HEK293 (cell line): Measurements from ENCODE around the gene DOCK1.

Source experiments
- CTCF ChIA-PET: fragments of 350-600 bp; formaldehyde crosslinking; extraction: SDS; loops from one replicate; lab custom pipeline; 2021; ENCODE audit warnings: antibody characterized with exemption; lab: Yijun Ruan, JAX
- POLR2A ChIA-PET: fragments of 300-600 bp; formaldehyde crosslinking; extraction: SDS; loops from one replicate; lab custom pipeline; 2020; ENCODE audit warnings: antibody characterized with exemption, inconsistent platforms; lab: Yijun Ruan, JAX
- H3K27ac ChIP-seq: fragments of 200-500 bp; sonication (Bioruptor generic); 2 replicates; pipeline ENCODE4 v1.5.1; 2014; ENCODE audit warnings: low read depth, low read length, control low read depth, inconsistent platforms; ENCODE audit errors: extremely low read depth
- H3K36me3 ChIP-seq, 2 experiments: fragments of 200-500 bp in 1 of 2; sonication (Bioruptor generic) in 1 of 2; 1 replicate in 1 of 2; 2 replicates in 1 of 2; pipeline ENCODE4 v1.5.1; 2014 to 2017; ENCODE audit warnings: inconsistent platforms in 2 of 2, low read length in 2 of 2; ENCODE audit not compliant: control insufficient read depth in 2 of 2, insufficient read depth in 1 of 2
- H3K4me1 ChIP-seq: fragments of 200-500 bp; sonication (Bioruptor generic); 2 replicates; pipeline ENCODE4 v1.5.1; 2014; ENCODE audit warnings: mild to moderate bottlenecking, low read length, inconsistent platforms; ENCODE audit not compliant: control insufficient read depth, insufficient read depth
- H3K4me3 ChIP-seq: 2 replicates; pipeline ENCODE4 v1.5.1; 2011; ENCODE audit warnings: low read depth, mild to moderate bottlenecking, control low read depth, low read length, moderate library complexity
- H3K9me3 ChIP-seq: fragments of 200-500 bp; sonication (Bioruptor generic); 2 replicates; pipeline ENCODE4 v1.5.1; 2014; ENCODE audit warnings: low read depth, low read length, inconsistent platforms; ENCODE audit not compliant: control insufficient read depth, insufficient read depth
- MZF1 ChIP-seq: fragments of 450-650 bp; formaldehyde crosslinking; IDR thresholded peaks from 2 replicates; pipeline ENCODE4 v1.5.1; 2017; ENCODE audit warnings: missing biosample characterization, missing genetic modification characterization, borderline replicate concordance
- SP3 ChIP-seq: fragments of 450-650 bp; formaldehyde crosslinking; IDR thresholded peaks from 2 replicates; pipeline ENCODE4 v1.5.1; 2016; ENCODE audit warnings: missing biosample characterization, missing genetic modification characterization
- YY2 ChIP-seq: fragments of 450-650 bp; formaldehyde crosslinking; IDR thresholded peaks from 2 replicates; pipeline ENCODE4 v1.5.1; 2016; ENCODE audit warnings: missing biosample characterization, missing genetic modification characterization
- ZBTB10 ChIP-seq: fragments of 450-650 bp; formaldehyde crosslinking; IDR thresholded peaks from 2 replicates; pipeline ENCODE4 v1.5.1; 2016; ENCODE audit warnings: missing biosample characterization, missing genetic modification characterization
- ZNF19 ChIP-seq: fragments of 450-650 bp; formaldehyde crosslinking; IDR thresholded peaks from 2 replicates; pipeline ENCODE4; 2016; ENCODE audit warnings: missing biosample characterization, missing genetic modification characterization, low read depth
- ZNF214 ChIP-seq: fragments of 450-650 bp; formaldehyde crosslinking; IDR thresholded peaks from 2 replicates; pipeline ENCODE4 v1.5.1; 2017; ENCODE audit warnings: missing biosample characterization, mild to moderate bottlenecking, missing genetic modification characterization, borderline replicate concordance
- ZNF341 ChIP-seq: fragments of 450-650 bp; formaldehyde crosslinking; IDR thresholded peaks from 2 replicates; pipeline ENCODE4; 2016; ENCODE audit warnings: low read depth, missing biosample characterization, missing genetic modification characterization
- ZNF366 ChIP-seq: fragments of 450-650 bp; formaldehyde crosslinking; conservative IDR thresholded peaks from 2 replicates; pipeline ENCODE4 v1.5.1; 2016; ENCODE audit warnings: missing biosample characterization, missing genetic modification characterization
- ZNF426 ChIP-seq: fragments of 450-650 bp; formaldehyde crosslinking; IDR thresholded peaks from 2 replicates; pipeline ENCODE4 v1.5.1; 2017; ENCODE audit warnings: missing biosample characterization, missing genetic modification characterization, mild to moderate bottlenecking, inconsistent platforms, moderate library complexity
- ZNF530 ChIP-seq: fragments of 450-650 bp; formaldehyde crosslinking; IDR thresholded peaks from 2 replicates; pipeline ENCODE4 v1.5.1; 2016; ENCODE audit warnings: low read depth, missing biosample characterization, missing genetic modification characterization
- ZNF776 ChIP-seq: fragments of 450-650 bp; formaldehyde crosslinking; IDR thresholded peaks from 2 replicates; pipeline ENCODE4 v1.5.0; 2017; ENCODE audit warnings: missing biosample characterization, missing genetic modification characterization, borderline replicate concordance
- TF ChIP-seq, protein P1 (sequence below): fragments of 450-650 bp; formaldehyde crosslinking; IDR thresholded peaks from 2 replicates; pipeline ENCODE4 v1.5.1; 2017; ENCODE audit warnings: missing biosample characterization, missing genetic modification characterization
- TF ChIP-seq, protein P2 (sequence below): fragments of 450-650 bp; formaldehyde crosslinking; IDR thresholded peaks from 2 replicates; pipeline ENCODE4 v1.5.1; 2016; ENCODE audit warnings: missing biosample characterization, missing genetic modification characterization, low read depth
- TF ChIP-seq, protein P3 (sequence below): fragments of 450-650 bp; formaldehyde crosslinking; IDR thresholded peaks from 2 replicates; pipeline ENCODE4 v1.5.1; 2016; ENCODE audit warnings: missing biosample characterization, missing genetic modification characterization
- TF ChIP-seq, protein P4 (sequence below): fragments of 450-650 bp; formaldehyde crosslinking; IDR thresholded peaks from 2 replicates; pipeline ENCODE4 v1.5.1; 2017; ENCODE audit warnings: missing biosample characterization, missing genetic modification characterization
- TF ChIP-seq, protein P5 (sequence below): fragments of 450-650 bp; formaldehyde crosslinking; IDR thresholded peaks from 2 replicates; pipeline ENCODE4 v1.5.1; 2016; ENCODE audit warnings: missing biosample characterization, missing genetic modification characterization
- TF ChIP-seq, protein P6 (sequence below): fragments of 450-650 bp; formaldehyde crosslinking; IDR thresholded peaks from 2 replicates; pipeline ENCODE4 v1.5.1; 2016; ENCODE audit warnings: missing biosample characterization, missing genetic modification characterization

Gene DOCK1

GRCh38 chr10:127385066-127385465, 479.8 kb downstream of the DOCK1 start:
- no peak overlapping the region for H3K4me3 ChIP-seq
- H3K27ac ChIP-seq: no peak overlapping the region
- H3K36me3 ChIP-seq: peaks cover 0 to 20% of the 10 kb centered on the region in 2 experiments; a peak in 1 of 3 replicates
- ChIA-PET POLR2A (no interaction called here), CTCF (interaction anchor here (0.7 kb wide), 1 partner anchor 1176 kb away, joined by 3 read pairs; no protein-coding TSS in a partner anchor)
- H3K4me1 ChIP-seq: no peaks in the 10 kb centered on the region
- no peak for TF ChIP-seq YY2 (tag by site-specific recombination)
- no peak for TF ChIP-seq ZNF19 (tag by site-specific recombination)
- TF ChIP-seq, protein P1, sequence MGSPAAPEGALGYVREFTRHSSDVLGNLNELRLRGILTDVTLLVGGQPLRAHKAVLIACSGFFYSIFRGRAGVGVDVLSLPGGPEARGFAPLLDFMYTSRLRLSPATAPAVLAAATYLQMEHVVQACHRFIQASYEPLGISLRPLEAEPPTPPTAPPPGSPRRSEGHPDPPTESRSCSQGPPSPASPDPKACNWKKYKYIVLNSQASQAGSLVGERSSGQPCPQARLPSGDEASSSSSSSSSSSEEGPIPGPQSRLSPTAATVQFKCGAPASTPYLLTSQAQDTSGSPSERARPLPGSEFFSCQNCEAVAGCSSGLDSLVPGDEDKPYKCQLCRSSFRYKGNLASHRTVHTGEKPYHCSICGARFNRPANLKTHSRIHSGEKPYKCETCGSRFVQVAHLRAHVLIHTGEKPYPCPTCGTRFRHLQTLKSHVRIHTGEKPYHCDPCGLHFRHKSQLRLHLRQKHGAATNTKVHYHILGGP: no peak
- TF ChIP-seq ZNF776 (tag by site-specific recombination): no peak
- TF ChIP-seq ZNF426 (tag by site-specific recombination): no peak
- TF ChIP-seq, protein P2, sequence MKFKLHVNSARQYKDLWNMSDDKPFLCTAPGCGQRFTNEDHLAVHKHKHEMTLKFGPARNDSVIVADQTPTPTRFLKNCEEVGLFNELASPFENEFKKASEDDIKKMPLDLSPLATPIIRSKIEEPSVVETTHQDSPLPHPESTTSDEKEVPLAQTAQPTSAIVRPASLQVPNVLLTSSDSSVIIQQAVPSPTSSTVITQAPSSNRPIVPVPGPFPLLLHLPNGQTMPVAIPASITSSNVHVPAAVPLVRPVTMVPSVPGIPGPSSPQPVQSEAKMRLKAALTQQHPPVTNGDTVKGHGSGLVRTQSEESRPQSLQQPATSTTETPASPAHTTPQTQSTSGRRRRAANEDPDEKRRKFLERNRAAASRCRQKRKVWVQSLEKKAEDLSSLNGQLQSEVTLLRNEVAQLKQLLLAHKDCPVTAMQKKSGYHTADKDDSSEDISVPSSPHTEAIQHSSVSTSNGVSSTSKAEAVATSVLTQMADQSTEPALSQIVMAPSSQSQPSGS (tag by site-specific recombination): no peak
- TF ChIP-seq ZBTB10: no peak
- TF ChIP-seq ZNF366 (tag by site-specific recombination): no peak
- H3K9me3 ChIP-seq: no peaks in the 10 kb centered on the region

- no peak overlapping the region for H3K4me3 ChIP-seq
- CTCF ChIA-PET: no interaction called here
- H3K9me3 ChIP-seq: no peaks in the 10 kb centered on the region
- TF ChIP-seq ZNF214 (tag by site-specific recombination) (no peak), ZNF530 (no peak), ZNF341 (tag by site-specific recombination) (no peak), SP3 (no peak), MZF1 (tag by site-specific recombination) (no peak)
- TF ChIP-seq, protein P3, sequence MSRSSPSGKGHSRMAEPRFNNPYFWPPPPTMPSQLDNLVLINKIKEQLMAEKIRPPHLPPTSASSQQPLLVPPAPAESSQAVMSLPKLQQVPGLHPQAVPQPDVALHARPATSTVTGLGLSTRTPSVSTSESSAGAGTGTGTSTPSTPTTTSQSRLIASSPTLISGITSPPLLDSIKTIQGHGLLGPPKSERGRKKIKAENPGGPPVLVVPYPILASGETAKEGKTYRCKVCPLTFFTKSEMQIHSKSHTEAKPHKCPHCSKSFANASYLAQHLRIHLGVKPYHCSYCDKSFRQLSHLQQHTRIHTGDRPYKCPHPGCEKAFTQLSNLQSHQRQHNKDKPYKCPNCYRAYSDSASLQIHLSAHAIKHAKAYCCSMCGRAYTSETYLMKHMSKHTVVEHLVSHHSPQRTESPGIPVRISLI (tag by site-specific recombination): no peak
- TF ChIP-seq, protein P4, sequence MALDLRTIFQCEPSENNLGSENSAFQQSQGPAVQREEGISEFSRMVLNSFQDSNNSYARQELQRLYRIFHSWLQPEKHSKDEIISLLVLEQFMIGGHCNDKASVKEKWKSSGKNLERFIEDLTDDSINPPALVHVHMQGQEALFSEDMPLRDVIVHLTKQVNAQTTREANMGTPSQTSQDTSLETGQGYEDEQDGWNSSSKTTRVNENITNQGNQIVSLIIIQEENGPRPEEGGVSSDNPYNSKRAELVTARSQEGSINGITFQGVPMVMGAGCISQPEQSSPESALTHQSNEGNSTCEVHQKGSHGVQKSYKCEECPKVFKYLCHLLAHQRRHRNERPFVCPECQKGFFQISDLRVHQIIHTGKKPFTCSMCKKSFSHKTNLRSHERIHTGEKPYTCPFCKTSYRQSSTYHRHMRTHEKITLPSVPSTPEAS: no peak
- TF ChIP-seq, protein P5, sequence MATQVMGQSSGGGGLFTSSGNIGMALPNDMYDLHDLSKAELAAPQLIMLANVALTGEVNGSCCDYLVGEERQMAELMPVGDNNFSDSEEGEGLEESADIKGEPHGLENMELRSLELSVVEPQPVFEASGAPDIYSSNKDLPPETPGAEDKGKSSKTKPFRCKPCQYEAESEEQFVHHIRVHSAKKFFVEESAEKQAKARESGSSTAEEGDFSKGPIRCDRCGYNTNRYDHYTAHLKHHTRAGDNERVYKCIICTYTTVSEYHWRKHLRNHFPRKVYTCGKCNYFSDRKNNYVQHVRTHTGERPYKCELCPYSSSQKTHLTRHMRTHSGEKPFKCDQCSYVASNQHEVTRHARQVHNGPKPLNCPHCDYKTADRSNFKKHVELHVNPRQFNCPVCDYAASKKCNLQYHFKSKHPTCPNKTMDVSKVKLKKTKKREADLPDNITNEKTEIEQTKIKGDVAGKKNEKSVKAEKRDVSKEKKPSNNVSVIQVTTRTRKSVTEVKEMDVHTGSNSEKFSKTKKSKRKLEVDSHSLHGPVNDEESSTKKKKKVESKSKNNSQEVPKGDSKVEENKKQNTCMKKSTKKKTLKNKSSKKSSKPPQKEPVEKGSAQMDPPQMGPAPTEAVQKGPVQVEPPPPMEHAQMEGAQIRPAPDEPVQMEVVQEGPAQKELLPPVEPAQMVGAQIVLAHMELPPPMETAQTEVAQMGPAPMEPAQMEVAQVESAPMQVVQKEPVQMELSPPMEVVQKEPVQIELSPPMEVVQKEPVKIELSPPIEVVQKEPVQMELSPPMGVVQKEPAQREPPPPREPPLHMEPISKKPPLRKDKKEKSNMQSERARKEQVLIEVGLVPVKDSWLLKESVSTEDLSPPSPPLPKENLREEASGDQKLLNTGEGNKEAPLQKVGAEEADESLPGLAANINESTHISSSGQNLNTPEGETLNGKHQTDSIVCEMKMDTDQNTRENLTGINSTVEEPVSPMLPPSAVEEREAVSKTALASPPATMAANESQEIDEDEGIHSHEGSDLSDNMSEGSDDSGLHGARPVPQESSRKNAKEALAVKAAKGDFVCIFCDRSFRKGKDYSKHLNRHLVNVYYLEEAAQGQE (tag by site-specific recombination): no peak
- TF ChIP-seq, protein P6, sequence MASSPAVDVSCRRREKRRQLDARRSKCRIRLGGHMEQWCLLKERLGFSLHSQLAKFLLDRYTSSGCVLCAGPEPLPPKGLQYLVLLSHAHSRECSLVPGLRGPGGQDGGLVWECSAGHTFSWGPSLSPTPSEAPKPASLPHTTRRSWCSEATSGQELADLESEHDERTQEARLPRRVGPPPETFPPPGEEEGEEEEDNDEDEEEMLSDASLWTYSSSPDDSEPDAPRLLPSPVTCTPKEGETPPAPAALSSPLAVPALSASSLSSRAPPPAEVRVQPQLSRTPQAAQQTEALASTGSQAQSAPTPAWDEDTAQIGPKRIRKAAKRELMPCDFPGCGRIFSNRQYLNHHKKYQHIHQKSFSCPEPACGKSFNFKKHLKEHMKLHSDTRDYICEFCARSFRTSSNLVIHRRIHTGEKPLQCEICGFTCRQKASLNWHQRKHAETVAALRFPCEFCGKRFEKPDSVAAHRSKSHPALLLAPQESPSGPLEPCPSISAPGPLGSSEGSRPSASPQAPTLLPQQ (tag by site-specific recombination): no peak
These were observed 481.5 kb downstream of the DOCK1 start for GRCh38 chr10:127386606-127387327.

More at GRCh38 chr10:127386606-127387327, 481.5 kb downstream of the DOCK1 start:
- peaks cover 0 to 17% of the 10 kb centered on the region in 2 experiments; a peak in 1 of 3 replicates for H3K36me3 ChIP-seq
- no peaks in the 10 kb centered on the region for H3K4me1 ChIP-seq
- POLR2A ChIA-PET: no interaction called here
- H3K27ac ChIP-seq: no peak overlapping the region
